ENCODE data around the gene VANGL1. TPM values are rescaled to one million over a fixed set of nuclear protein-coding genes. Genes with fewer than 3 reads are reported as not detected.
A peak's percentile ranks its signal among the peaks of the same experiment; 100 is the strongest.

The VANGL1 gene
- total RNA-seq, 1 experiment from 2014 or later, result 21.8 TPM

DNA sequence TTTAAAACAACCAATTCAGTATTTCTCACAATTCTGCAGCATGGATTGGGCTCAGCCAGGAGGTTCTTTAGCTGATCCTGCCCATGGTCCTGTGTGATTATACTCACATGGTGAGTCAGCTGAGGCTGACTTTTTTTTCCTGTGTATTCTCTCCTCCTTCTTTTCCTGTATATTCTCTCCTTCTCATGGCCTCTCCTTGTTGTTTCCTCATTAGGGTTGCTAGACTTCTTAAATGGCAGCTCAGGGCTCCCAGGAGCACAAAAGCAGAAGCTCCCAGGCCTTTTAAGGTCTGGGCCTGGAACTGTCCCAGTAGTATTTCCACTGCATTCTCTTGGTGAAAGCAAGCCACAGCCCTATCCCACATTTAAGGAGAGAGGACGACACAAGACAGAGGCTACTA lies 26.8 kb downstream of the VANGL1 start:
- DNase-seq (ENCODE audit: low read depth), result peak; percentile 66

DNA sequence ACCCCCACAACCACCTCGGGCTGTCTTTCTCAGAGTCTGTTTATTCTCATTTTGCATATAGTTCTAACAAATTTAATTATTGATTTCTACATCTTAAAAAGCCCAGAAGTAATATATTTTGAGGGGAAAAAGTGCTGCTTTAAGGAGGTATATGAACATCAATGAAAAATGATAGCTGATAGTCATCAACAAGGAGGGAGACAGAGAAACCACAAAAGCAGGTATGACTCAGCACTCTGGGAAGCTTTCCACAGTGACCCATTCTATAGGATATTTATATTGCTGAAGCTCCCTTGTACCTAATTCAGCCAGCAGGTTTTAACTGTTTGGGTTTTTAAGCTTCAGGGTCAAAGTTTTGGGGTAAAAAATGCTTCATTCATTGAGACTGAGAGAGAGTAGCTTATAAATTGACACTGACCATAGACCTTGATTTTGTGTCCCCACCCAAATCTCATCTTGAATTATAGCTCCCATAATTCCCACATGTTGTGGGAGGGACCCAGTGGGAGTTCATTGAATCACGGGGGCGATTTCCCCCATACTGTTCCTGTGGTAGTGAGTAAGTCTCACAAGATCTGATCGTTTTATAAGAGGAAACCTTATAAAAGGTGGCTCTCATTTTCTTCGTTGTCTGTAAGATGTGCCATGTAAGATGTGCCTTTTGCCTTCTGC lies 27.4 kb downstream of the VANGL1 start:
- peak; percentile 90 for DNase-seq (ENCODE audit: low read depth)

DNA sequence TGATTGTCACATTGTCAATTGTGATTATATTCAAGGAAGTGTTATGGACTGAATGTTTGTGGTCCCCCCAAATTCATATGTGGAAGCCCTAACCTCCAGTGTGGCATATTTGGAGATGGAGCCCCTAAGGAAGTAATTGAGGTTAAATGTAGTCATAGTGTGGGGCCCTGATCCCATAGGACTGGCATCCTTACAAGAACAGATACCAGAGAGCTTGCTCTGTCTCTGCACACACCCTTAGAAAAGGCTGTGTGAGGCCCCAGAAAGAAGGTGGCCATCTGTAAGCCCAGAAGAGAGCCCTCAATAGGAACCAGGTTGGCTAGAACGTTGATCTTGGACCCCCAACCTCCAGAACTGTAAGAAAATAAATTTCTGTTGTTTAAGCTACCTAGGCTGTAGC lies 28.1 kb downstream of the VANGL1 start:
- no peak for DNase-seq (ENCODE audit: low read depth)

DNA sequence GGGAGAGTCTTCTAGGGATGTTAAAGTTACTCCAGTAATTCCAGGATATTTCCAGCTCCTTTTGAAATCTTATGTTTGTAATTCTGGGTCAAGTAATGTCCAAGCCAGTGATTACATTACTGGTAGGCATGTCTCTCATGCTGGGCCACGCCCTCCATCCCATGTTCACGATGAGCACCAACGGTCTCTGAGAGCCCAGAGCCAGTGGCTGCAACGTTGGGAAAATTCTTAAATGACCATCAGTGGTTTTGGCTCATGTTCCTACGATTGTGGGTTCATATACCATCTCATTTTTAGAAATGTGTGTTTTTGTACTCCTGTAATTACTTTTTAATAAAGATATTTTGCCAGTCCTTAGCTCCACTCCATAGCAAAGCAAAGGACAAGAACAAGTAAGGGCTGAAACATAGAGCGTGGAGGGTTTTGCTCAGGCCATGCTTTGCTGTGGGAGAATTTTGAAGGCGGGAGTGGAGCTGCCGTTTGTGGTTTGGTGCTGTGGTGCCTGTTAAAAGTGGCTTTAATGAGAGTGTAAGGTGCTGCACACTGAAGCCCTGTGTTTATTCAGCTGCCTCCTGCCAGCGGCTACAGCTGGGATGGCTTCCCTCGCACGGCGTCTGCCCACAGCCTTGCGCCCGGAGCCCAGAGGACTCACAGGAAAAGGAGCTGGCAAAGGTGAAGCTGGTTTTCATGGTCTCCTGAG lies 28.9 kb downstream of the VANGL1 start:
- DNase-seq (ENCODE audit: low read depth), result peak; percentile 95

DNA sequence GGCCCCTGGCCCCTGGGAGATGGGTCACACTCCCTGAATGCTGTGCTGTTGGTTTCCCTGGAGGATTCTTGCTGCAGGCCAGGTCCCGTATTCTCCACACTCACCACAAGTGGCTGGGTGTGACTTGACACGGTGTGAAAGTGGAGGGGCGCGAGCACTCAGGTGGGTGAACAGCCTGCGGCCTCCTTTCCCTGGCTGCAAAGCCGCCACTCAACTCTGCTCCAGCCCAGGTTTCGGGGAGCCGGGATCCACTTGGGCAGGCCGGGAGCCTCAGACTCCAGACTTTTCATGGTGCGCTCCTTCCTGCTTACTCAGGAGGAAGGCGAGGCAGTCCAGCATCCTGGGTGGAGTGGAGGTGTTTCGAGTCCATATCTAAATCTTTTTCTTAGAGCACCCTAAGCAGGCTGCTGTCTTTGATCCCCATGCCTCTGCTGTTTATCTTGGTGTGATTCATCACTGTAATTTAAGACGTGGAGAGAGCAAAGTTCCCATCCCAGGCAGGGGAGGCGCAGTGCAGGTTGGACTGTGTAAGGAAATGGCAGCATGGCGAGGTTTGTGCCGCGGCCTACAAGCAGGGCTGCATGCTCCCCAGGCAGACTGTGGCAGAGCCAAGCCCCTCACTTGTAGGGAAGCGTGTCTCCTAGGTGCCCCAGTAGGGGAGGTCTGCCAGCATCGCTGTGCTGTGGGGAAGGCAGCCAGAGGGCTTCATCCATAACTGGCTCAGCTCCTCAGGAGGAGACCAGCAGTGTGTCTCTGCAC lies 29.6 kb downstream of the VANGL1 start:
- DNase-seq (ENCODE audit: low read depth), result peak; percentile 93

DNA sequence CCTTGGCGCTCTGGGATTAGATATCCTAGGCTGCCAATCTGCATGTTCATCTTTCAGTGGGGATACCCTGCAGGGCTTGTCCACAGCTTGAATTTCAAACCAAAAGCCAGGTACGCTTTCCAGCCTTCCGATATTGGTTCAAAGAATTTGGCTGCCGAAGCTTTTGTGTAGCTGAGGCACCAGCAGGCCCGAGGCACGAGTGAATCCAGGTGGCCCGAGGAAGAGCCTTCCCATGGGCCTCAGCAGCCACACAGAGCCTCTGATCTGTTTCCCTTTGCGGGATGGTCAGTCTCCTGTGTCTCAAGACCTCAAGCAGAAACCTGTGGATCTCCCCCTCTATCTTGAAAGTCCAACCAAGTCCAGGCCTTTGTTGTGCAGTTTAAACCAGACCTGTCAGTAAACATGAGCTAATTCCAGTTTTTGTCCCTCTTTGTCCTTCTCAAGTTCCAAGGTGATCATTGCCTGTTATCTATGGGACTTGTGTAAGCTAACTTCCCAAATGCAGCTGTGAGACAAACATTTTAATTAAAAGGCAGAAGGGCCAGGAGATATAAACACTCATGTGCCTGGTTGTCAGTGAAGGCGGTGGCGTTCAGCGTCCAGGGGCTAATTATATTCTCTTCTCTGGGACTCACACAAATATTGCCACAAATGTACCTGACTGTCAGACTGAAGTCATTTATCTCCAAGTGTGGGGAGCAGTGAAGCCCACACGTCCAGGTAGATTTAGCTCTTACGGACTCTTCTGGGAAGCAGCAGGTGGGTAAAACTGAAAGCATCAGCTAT lies 30.6 kb downstream of the VANGL1 start:
- no peak for DNase-seq (ENCODE audit: low read depth)

DNA sequence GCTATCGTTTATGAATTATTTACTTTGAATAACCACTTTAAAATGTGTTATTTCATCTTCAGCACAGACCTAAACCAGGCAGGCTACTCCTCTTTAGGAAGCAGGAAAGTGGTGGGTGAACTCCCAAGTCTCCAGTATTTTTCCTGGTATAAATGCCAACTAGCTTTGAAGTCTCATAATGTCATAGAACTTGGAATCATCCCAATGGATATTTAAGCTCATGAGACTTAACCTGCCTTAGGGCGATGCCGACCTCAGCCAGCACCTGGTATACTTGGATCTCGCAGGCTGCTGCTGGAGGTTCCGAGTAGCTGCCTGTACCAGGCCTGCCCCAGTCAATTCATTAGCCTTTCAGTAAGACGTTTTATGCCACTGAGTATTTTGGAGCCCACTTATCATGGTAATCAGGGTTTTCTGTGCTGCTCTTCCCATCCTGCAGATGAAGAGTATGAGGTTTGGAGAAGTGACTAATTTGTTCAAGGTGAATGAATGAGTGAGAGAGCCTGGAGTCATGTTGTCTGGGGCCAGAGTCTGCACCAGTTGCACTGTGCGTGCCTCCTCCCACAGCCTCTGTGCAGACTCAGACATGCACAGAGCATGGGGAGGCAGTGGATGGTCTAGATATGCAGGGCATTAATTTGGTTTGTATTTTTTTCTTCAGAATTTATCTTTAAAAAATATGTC lies 34.9 kb downstream of the VANGL1 start:
- peak; percentile 69 for DNase-seq (ENCODE audit: low read depth)

DNA sequence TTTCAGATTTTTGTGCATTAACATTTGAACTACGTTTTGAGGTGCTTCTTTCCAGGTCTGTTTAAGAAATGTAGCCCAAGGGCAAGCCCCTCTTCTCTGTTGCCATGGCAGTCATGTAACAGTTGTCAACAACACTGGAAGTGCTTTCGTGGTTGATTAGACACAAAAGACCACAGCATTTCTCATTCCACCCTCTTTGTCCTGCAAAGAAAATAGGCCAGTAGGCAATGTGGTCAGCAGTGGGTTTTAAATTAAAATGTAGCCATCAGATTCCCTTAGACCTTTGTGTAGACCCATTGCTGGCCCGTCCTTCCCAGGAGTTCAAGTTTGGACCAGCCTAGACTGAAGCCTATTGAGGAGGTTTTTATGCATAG lies 35.4 kb downstream of the VANGL1 start:
- peak; percentile 69 for DNase-seq (ENCODE audit: low read depth)

DNA sequence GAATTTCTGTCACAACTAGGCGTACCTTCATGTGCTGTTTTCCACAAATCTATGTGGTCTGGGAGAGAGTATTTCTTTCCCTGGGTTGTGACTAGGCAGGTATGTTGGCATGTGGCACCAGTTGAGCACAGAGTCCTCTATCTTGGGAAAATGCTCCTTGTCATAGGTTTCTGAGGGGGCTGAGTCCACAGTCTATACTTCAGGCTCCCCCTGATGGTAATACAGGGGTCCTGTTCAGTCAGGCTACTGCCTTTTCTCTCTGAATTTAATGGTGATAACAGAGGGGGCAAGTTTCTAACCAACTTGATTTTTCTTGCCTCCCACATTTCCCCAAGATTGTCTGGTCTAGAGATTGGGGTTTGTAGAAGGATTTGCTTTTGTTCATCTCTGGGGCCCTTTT lies 35.8 kb downstream of the VANGL1 start:
- peak; percentile 27 for DNase-seq (ENCODE audit: low read depth)

DNA sequence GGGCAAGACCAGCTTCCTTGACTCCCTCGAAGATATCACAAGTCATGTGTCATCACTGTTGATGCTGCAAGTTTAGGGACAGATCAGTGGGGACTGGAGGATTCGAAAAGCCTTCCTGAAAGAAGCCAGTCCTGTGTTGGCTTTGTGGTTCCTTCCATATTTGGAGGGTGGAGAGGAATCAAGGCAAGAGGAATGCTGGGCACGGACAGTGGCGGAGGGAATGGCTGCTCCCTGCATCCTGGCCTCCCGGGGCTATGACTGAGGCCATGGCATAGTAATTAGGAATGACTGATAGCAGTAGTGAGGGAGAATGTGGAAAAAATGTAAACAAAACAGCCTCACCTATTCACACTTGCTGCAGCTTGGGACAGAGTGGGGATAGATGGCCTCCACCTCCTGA lies 36.4 kb downstream of the VANGL1 start:
- DNase-seq (ENCODE audit: low read depth), result peak; percentile 48

DNA sequence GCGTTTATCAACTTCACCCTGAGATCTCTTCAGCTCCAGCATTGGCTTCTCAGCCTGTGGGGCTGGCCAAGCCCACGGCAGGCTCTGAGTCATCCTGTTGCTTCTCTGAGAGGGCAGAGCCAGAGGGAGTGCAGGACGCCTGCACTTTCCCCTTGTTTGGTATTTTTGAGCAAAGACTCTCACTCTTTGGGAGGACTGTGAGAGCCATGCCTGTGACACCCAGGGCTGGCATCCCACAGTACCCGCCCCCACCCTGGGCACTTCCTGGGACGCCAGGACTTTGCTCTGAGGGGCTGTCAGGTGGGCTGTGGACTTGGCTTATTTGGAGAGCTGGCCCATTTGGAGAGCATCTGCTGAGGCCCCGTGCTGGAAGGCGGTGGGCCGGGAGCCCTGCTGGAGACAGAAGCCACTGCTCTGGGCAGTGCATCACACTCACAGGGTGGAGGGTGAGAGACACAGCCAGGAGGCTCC lies 37.4 kb downstream of the VANGL1 start:
- peak; percentile 86 for DNase-seq (ENCODE audit: low read depth)

DNA sequence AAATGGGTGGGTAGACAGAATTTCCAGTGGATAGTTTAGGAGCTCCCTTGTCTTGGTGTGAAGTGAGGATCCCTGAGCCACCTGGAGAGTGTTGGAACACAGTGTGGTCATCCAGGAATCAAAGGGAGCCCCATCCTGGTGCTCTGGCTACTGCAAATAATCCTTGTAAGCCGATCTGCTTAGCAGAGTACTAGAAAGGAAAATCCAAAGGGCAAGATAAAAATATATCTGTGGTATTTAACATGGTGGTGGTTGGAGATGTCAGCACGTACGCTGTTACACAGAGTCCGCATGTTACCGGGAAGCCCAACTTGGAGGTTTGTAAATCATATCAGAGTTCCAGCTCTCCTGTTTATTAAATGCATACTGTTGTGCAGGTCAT lies 39.0 kb downstream of the VANGL1 start:
- DNase-seq (ENCODE audit: low read depth), result no peak

DNA sequence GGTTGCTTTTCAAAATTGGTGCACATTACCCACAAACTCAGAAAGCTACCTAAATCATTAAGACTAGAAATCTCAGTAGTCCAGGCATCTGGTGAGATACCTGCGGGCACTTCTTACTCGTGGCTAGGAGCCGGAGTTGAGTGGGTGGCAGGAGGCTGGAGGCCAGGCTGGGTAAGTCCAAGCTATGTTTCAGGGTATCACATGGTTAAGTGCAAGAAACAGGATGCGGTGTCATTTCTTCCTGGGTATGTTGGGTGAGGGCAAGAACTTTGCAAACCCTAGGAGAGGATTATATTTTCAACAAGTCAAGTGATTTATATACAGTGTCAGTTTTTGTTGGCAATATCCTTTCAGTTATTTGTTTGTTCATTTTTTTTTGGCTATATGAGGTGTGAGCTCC lies 41.0 kb downstream of the VANGL1 start:
- no peak for DNase-seq (ENCODE audit: low read depth)

DNA sequence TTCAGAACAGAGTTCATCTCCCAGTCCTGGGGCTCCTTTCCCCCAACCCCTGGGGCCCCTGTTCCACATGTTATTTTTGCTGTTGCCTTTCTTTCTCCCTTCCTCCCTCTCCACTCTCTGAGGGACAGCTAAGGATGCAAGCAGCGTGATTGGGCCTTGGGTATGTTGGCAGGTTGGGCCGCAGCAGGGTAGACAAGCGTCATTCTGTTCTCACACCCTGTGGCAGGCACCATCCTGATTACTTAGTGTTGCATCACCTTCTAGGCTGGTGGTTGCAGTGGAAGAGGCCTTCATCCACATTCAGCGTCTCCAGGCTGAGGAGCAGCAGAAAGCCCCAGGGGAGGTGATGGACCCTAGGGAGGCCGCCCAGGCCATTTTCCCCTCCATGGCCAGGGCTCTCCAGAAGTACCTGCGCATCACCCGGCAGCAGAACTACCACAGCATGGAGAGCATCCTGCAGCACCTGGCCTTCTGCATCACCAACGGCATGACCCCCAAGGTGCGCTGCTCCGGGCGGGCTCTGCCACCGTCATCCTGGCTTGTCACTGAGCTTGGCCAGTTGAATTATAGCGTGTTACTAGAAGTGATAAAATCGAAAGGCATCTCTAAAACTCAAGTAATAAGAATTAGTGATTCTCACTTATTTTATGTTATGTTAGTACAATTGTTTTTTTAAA lies 43.4 kb downstream of the VANGL1 start:
- DNase-seq (ENCODE audit: low read depth), result no peak

DNA sequence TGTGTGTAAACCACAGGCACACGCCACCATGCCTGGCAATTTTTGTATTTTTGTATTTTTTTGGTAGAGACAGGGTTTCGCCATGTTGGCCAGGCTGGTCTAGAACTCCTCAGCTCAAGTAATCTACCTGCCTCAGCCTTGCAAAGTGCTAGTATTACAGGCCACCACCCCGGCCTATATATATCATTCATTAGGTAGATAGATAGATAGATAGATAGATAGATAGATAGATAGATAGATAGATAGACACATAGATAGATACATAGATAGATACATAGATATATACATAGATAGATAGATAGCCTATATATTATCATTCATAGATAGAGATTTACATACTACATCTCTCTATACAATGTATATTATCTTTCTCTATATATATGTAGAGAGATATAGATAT lies 46.0 kb downstream of the VANGL1 start:
- no peak for DNase-seq (ENCODE audit: low read depth)

DNA sequence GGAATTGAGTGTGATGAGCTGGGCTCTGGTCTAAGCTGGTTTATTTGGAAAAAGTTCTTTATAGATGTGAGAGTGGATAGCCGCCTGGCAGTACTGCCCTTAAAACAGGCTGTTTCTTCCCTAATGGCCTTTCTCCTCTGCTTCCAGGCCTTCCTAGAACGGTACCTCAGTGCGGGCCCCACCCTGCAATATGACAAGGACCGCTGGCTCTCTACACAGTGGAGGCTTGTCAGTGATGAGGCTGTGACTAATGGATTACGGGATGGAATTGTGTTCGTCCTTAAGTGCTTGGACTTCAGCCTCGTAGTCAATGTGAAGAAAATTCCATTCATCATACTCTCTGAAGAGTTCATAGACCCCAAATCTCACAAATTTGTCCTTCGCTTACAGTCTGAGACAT lies 49.2 kb downstream of the VANGL1 start:
- DNase-seq (ENCODE audit: low read depth), result no peak

DNA sequence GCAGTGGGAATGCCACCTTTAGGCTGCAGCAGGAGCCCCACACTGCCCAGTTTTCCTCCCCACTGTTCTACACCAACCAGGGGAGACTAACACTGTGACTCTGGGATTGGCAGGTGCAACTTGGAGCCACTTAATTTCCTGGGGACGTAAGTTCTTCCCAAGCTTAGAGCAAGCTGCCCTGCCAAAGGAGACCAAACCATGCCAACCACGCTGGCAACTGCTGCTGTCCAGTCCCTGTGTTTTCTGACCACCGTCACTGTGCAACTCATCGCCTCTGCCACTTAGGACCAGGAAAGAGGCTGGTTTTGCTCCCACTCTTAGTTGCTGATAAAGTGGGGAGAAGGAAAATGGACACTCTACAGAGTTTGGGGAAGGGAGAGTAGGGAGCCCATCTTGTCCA lies 50.5 kb downstream of the VANGL1 start:
- DNase-seq (ENCODE audit: low read depth), result no peak

DNA sequence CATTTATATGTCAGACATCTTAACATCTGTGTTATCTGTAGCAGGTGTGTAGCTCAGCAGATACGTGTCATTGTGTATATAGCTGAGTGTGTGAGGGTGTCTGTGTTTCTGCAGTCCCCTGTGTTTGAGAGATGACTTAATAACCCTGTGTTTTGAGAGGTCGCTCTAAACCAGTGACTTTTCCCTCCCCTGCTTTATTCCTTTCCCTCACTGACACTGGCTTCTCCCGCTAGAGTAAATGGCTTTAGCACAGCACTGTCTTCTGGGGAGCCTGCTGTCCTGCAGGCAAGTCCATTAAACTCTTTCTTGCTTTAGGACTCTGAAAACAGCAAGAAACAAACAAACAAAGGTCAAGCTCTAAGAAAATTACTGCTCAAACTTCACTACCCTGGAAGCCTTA lies 53.0 kb downstream of the VANGL1 start:
- no peak for DNase-seq (ENCODE audit: low read depth)

DNA sequence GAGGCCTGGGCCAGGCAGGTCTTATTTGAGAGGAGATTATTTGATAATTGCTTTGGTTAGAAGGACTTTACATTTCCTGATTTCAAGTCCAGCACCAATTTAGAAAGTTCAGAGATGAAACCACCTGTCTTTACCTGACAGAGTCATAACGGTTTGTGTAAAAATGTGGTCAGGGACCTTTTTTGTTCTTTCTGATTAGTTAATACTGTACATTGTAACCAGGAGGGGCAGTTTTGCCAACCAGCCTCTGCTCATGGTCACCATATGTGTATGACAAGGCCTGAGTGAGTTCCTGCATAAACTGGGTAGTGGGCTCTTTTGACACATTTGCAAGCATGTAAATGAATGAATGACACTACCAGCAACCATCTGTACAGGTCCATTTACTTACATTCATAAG lies 55.8 kb downstream of the VANGL1 start:
- DNase-seq (ENCODE audit: low read depth), result no peak

DNA sequence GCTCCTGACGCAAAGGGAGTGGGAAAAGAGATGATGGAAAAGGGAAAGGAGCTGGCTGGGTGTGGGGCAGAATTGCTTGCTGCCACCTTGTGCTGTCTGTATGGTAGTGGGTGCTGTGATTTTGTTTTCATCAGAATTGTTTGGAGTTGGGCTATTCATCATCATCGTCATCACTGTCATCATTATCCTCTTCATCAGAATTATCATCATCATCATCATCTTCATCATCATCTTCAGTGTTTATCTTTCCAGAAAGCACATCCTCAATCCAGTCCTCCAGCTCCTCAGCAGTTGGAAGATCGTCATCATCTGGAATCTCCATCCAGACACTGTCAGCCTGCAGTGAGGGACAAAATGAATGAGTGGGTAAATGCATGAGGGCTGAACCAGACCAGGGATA lies 59.3 kb downstream of the VANGL1 start:
- DNase-seq (ENCODE audit: low read depth), result no peak

DNA sequence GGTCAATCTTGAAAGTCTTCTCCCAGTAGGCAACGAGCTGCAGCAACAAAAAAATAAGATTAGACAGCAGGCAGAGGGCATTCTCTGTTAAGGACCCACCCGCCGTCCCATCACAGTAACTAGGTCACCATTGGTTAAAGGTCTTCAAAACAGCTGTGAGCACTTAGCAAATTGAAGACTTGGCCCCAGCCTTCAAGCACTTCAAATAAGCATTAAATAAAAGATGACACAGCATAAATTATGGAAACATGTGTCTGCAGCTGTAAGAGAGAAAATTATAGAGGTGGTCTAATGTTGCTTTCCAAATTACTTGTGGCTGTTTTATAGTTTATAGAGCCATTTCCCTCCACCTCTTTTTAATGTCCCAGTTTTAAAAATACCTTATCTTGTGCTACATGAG lies 61.2 kb downstream of the VANGL1 start:
- no peak for DNase-seq (ENCODE audit: low read depth)
